ENCODE data around the gene HMCN2. TPM values are rescaled to one million over a fixed set of nuclear protein-coding genes. Genes with fewer than 3 reads are reported as not detected.

The HMCN2 gene
- polyA plus RNA-seq, 1 of the 3 experiments (the other 2 are of a cell fraction), result 0.15 TPM

DNA sequence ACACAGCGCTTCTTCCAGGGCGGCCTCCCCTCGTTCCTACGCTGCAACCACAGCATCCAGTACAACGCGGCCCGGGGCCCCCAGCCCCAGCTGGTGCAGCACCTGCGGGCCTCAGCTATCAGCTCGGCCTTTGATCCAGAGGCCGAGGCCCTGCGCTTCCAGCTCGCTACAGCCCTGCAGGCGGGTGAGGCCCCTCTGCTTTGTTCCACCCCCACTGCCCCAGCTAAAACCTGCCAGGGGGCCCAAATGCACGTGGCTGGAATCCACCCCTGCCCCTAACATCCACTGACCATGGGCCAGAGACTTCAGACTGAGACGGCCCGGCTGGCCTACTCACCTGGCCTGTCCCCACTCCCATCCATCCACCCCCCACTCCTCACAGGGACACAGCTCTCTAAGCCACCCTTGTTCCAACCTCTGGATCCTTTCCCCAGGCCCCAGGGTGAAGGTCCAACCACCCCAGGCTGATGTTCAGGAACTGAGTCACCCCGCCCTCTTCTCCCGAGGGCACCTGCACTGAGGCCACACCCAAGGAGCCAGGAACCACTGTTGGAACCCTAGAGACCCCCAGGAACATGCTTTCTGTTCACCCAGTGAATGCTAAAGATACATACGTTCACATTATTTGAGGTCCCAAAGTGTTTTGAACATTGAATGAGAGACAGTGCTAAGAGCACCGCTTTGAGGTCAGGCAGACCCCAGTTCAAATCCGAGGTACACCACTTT is 160.3 kb downstream of the HMCN2 start:
- Histone ChIP-seq H3K79me2 (ENCODE audit: insufficient read depth) (no peaks in the 10 kb centered on the region), H3K4me2 (no peak overlapping the region), H2AFZ (ENCODE audit: low read depth) (no peak overlapping the region), H3K9me2 (no peaks in the 10 kb centered on the region), H3K4me3 (ENCODE audit: low read depth in 2 of 2, low read length in 1 of 2) (no peak overlapping the region), H3K36me3 (replicated peaks in 1 of 2; ENCODE audit: control insufficient read depth in 1 of 2, insufficient read depth in 2 of 2, low read length in 1 of 2) (no peaks in the 10 kb centered on the region), H3K9ac (no peak overlapping the region), H3K9me3 (no peaks in the 10 kb centered on the region), H4K20me1 (ENCODE audit: insufficient read depth) (no peaks in the 10 kb centered on the region), H3K27ac (ENCODE audit: low read depth in 2 of 2, low read length in 1 of 2) (no peak overlapping the region; a peak in 1 of 4 replicates), H3K27me3 (ENCODE audit: insufficient read depth) (no peaks in the 10 kb centered on the region; the same call in 1 of the 2 replicates), H3K4me1 (ENCODE audit: control insufficient read depth in 1 of 2, insufficient read depth in 2 of 2, low read depth in 1 of 2, low read length in 1 of 2) (peaks cover 21 to 55% of the 10 kb centered on the region in 2 experiments), H3F3A (replicated peaks; ENCODE audit: insufficient read depth) (peaks cover 2% of the 10 kb centered on the region)
- POLR2A ChIA-PET, result no interaction called here
- TF ChIP-seq RAD21 (IDR thresholded peaks at IDR 0.05; ENCODE audit: low read length), result no peak
- TF ChIP-seq, protein P1, sequence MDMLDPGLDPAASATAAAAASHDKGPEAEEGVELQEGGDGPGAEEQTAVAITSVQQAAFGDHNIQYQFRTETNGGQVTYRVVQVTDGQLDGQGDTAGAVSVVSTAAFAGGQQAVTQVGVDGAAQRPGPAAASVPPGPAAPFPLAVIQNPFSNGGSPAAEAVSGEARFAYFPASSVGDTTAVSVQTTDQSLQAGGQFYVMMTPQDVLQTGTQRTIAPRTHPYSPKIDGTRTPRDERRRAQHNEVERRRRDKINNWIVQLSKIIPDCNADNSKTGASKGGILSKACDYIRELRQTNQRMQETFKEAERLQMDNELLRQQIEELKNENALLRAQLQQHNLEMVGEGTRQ (IDR thresholded peaks at IDR 0.05; ENCODE audit: borderline replicate concordance, low read depth, low read length), result no peak
- TF ChIP-seq, protein P2, sequence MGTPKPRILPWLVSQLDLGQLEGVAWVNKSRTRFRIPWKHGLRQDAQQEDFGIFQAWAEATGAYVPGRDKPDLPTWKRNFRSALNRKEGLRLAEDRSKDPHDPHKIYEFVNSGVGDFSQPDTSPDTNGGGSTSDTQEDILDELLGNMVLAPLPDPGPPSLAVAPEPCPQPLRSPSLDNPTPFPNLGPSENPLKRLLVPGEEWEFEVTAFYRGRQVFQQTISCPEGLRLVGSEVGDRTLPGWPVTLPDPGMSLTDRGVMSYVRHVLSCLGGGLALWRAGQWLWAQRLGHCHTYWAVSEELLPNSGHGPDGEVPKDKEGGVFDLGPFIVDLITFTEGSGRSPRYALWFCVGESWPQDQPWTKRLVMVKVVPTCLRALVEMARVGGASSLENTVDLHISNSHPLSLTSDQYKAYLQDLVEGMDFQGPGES (IDR thresholded peaks at IDR 0.05; ENCODE audit: low read depth, low read length), result no peak
- TF ChIP-seq MXI1 (IDR thresholded peaks at IDR 0.05; ENCODE audit: low read depth, low read length), result no peak
- TF ChIP-seq SMC3 (IDR thresholded peaks at IDR 0.05; ENCODE audit: low read depth, low read length), result no peak
- TF ChIP-seq, protein P3, sequence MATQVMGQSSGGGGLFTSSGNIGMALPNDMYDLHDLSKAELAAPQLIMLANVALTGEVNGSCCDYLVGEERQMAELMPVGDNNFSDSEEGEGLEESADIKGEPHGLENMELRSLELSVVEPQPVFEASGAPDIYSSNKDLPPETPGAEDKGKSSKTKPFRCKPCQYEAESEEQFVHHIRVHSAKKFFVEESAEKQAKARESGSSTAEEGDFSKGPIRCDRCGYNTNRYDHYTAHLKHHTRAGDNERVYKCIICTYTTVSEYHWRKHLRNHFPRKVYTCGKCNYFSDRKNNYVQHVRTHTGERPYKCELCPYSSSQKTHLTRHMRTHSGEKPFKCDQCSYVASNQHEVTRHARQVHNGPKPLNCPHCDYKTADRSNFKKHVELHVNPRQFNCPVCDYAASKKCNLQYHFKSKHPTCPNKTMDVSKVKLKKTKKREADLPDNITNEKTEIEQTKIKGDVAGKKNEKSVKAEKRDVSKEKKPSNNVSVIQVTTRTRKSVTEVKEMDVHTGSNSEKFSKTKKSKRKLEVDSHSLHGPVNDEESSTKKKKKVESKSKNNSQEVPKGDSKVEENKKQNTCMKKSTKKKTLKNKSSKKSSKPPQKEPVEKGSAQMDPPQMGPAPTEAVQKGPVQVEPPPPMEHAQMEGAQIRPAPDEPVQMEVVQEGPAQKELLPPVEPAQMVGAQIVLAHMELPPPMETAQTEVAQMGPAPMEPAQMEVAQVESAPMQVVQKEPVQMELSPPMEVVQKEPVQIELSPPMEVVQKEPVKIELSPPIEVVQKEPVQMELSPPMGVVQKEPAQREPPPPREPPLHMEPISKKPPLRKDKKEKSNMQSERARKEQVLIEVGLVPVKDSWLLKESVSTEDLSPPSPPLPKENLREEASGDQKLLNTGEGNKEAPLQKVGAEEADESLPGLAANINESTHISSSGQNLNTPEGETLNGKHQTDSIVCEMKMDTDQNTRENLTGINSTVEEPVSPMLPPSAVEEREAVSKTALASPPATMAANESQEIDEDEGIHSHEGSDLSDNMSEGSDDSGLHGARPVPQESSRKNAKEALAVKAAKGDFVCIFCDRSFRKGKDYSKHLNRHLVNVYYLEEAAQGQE (IDR thresholded peaks at IDR 0.05; ENCODE audit: low read depth, low read length), result no peak
- TF ChIP-seq, protein P4, sequence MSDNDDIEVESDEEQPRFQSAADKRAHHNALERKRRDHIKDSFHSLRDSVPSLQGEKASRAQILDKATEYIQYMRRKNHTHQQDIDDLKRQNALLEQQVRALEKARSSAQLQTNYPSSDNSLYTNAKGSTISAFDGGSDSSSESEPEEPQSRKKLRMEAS (IDR thresholded peaks at IDR 0.05; ENCODE audit: low read depth), result no peak
- TF ChIP-seq SIN3A (IDR thresholded peaks at IDR 0.05; ENCODE audit: borderline replicate concordance, low read depth, low read length), result no peak
- no peak for TF ChIP-seq FOSL2 (IDR thresholded peaks at IDR 0.05; ENCODE audit: borderline replicate concordance, low read depth)
- TF ChIP-seq TEAD4 (IDR thresholded peaks at IDR 0.05; ENCODE audit: borderline replicate concordance, insufficient read depth), result no peak
- TF ChIP-seq YY1 (IDR thresholded peaks at IDR 0.05; ENCODE audit: low read depth), result no peak
- CTCF ChIA-PET, result interaction anchor here (1.3 to 1.6 kb wide), 3 partner anchors 23 to 47 kb away, joined by 3 to 7 read pairs (median 4); no protein-coding TSS in a partner anchor
- 93% methylated on average over 20 of the region's 21 CpGs for WGBS (ENCODE audit: low lambda C conversion rate)
- no peak for DNase-seq
